T-helper 1 cell treated with Interleukin-12 subunit alpha and Interleukin-12 subunit beta and Interleukin-4 antibody, amounts not matched to agents 30 ng/mL and 1 ng/mL, for 36 hours (primary cell): ENCODE results near the gene PRRT2. TPM values are rescaled to one million over a fixed set of nuclear protein-coding genes. Genes with fewer than 3 reads are reported as not detected.
"Not testable (repeated sequence)": the region's sequence is repeated elsewhere in the genome, so short reads cannot be mapped to it uniquely, and the experiment has no call there.

ENCODE experiments used
- intact Hi-C: fragments of 100-400 bp; cut with micrococcal nuclease; formaldehyde crosslinking; loops from one replicate; pipeline ENCODE4 v1.15.1; 2024
- total RNA-seq: library from RNA; stranded (reverse); gene quantifications from 2 replicates; pipeline ENCODE4 v1.2.3, GENCODE V29; 2022

The PRRT2 gene
- total RNA-seq, 1 donor from 2014 or later = 0.91 TPM

DNA sequence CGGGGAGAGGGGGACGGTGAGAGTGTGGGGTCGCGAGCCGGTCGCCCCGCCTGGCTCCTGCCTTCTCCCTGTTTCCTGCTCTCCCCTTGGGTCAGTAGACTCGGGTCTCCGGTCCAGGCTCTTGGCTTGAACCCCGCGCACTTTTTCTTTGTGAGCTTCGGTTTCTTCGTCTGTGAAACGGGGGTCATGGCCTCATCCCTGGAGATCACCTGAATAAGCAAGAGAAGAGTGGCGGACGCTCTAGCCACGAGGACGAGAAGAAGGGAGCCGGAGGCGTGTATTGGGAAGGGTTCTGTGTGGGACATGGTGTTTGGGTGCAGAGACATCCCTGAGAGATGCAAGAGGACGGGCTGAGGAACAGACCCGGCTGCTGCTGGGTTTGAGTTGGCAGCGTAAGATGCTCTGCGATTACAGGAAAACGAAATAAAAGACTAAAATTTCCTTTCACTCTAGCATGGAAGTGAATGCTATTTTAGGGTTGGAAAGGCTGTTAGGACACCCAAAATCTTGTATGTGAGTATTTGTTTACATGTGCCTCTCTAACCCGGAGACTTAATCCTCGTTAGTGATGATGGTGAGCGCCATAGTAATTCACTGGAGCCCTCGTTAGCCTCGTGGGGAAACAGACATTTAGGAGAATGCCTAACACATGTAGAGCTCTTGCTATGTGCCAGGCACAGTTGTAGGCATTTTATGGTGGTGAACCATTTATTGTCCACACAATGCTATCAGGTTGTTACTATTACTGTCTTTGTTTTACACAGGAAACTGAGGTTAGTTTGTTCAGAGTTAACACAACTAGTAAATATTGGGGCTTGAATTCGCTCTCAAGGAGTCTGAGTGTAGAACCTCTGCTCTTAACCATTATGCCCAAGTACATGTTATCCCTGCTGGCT, 20.8 kb upstream of the PRRT2 start:
- intact Hi-C loops = loop anchor here (1.0 kb wide), 8 partner anchors 14 to 205 kb away; partner anchors contain the start of genes CDIPT, INO80E, PAGR1 and TAOK2

DNA sequence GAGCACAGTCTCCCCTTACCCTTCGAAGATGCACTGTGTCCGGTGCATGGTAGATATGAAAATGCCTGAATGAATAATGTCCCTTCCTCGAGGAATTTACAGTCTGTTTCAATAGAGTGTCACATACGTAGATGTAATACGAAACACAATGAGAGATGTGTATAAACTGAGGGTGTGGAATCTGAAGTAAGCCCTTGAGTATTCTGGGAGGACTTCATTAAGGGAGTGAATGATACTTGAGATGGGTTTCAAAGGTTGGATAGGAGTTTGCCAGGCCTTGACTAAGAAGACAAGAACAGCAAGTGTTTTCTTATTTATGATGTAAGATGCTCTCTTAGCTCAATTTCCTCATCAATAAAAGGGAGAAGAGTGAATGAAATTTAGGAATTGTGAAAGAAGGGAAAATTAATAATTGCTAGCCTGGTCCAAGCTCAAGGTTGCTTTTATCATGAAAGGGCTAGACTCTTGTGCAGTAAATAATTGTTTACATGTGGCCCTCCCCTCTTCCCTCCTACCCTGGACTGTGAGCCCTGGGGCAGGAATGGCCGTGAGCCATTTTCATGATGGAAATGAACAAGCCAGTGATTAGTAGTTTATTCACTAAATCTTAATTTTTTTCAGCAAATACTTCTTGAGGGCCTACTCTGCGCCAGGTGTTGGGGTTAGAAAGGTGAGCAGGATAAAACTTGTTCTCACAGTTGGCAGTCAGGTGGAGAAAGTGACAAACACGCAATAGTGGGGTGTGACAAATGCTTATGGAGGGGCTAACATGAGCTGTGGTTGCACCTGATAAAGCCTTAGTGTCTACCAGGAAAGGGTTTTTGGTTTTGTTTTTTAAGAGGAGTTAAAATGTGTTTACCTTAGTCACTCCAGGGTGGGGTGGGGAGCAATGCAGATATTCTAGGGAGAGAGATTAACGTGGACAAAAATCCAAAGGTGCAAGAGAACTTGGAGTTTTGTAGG, 19.9 kb upstream of the PRRT2 start:
- intact Hi-C loops = loop anchor here (1.0 kb wide), 1 partner anchor 56 kb away; no protein-coding TSS in a partner anchor

- intact Hi-C loops = not testable (repeated sequence)
These were observed 18.8 kb upstream of the PRRT2 start for GRCh38 chr16:29793153-29793552.

DNA sequence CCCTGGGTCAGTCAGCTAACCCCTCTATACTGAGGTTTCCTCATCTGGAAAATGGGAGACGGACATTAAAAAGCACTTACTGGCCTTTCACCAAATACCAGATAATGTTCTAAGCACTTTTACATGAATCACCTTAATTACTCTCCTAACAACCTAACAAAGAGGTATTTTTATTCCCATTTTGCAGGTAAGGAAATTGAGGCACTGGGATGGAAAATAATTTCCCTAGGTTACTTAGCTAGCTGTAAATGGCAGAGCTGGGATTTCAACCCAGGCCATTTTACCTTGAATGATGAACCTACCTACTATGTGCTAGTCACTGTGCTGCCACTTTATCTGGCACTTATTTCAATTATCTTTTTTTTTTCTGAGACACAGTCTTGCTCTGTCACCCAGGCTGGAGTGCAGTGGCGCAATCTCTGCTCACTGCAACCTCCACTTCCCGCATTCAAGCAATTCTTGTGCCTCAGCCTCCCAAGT, 17.7 kb upstream of the PRRT2 start:
- intact Hi-C loops = no loop called here

DNA sequence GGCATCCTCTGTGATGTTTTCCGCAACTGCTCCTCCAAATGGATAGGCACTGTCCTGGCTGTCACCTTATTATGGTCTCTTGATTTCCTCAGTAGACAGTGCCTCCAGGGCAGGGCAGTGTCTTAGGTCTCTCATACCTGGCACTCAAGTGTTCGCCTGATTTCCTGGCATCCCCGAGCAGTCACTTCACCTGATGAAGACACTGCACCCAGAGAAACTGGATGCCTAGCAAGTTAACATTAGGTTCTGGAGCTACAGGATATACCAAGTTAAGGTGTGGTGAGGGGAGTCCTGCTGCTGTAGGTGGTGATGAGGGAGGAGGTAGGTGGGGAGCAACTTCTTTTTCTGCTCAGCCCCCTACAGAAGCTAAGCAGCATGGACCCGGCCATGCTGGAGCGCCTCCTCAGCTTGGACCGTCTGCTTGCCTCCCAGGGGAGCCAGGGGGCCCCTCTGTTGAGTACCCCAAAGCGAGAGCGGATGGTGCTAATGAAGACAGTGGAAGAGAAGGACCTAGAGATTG, 9.5 kb upstream of the PRRT2 start:
- intact Hi-C loops = no loop called here

- intact Hi-C loops = loop anchor here (2.0 kb wide), 1 partner anchor 17 kb away; the partner anchor contains the start of gene MVP
These were observed 8.0 kb upstream of the PRRT2 start for GRCh38 chr16:29804020-29804419.

GRCh38 chr16:29804455-29805231, 7.3 kb upstream of the PRRT2 start:
- intact Hi-C loops = loop anchor here (1.0 to 5.0 kb wide), 11 partner anchors 12 to 982 kb away; partner anchors contain the start of genes ATXN2L, CDIPT, INO80E and KIF22

DNA sequence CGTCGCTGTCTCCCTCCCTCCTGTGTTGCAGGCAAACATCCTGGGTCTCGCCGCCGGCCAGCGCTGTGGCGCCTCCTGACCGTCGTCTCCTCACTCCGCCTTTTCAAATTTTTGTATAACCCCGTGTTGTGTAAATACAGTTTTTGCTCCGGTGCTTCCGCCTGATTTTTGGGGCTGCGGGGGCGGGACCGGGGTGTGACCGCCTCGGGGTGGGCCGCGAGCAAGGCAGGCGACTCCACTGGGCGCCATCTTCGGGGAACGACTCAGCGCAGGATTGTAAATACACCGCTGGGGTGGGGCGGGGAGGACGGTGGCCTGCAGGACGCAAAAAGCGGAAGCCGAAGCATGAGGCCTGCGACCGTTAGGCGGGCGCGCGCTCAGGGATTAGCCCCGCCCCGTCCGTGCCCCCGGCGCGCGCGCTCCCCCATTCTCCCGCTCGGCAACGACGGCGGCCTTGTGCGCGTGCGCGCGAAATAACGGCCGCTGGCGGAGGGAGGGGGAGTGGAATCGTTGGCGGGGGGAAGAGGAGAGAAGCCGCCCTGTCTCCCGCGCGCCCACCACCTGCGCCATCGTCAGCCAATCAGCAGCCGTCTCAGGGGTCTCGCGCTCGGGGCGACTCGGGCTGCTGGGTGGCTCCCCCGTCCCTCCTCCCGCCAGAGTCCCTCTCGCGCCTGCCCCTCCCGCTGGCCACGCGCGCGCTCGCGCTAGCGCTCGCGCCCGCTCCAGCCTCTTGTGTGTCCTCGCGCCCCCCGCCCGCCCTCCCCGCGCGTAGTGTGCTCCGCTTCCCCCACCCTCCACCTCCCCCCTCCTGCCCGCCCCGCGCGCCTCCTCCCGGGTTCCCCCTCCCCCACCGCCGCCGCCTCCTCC, 6.5 kb upstream of the PRRT2 start:
- intact Hi-C loops = loop anchor here (1.0 to 5.0 kb wide), 11 partner anchors 11 to 983 kb away; partner anchors contain the start of genes ATXN2L, CDIPT, INO80E and KIF22

- intact Hi-C loops = loop anchor here (5.0 kb wide), 2 partner anchors 891 to 984 kb away; partner anchors contain the start of genes ATXN2L and SRCAP
These were observed 5.9 kb upstream of the PRRT2 start, which contains the start of gene MAZ for GRCh38 chr16:29806099-29806579. Gene MAZ (plus strand): TSS chr16:29806529. CDS start chr16:29806702, 173 bp downstream.

- intact Hi-C loops = loop anchor here (1.0 to 5.0 kb wide), 3 partner anchors 41 to 985 kb away; partner anchors contain the start of genes ATXN2L and SRCAP
These were observed 5.2 kb upstream of the PRRT2 start for GRCh38 chr16:29806641-29807425.

GRCh38 chr16:29807426-29808218, 4.4 kb upstream of the PRRT2 start:
- intact Hi-C loops = loop anchor here (1.0 to 5.0 kb wide), 3 partner anchors 41 to 985 kb away; partner anchors contain the start of genes ATXN2L and SRCAP

GRCh38 chr16:29808219-29808900, 3.6 kb upstream of the PRRT2 start:
- intact Hi-C loops = loop anchor here (5.0 kb wide), 2 partner anchors 889 to 986 kb away; partner anchors contain the start of genes ATXN2L and SRCAP

GRCh38 chr16:29809031-29809747, 2.8 kb upstream of the PRRT2 start:
- intact Hi-C loops = loop anchor here (5.0 kb wide), 2 partner anchors 888 to 987 kb away; partner anchors contain the start of genes ATXN2L and SRCAP

- intact Hi-C loops = loop anchor here (5.0 kb wide), 2 partner anchors 887 to 988 kb away; partner anchors contain the start of genes ATXN2L and SRCAP
These were observed 1.9 kb upstream of the PRRT2 start for GRCh38 chr16:29809850-29810698.
